ENCODE measurements around the gene LRRC46.

Gene LRRC46

DNA sequence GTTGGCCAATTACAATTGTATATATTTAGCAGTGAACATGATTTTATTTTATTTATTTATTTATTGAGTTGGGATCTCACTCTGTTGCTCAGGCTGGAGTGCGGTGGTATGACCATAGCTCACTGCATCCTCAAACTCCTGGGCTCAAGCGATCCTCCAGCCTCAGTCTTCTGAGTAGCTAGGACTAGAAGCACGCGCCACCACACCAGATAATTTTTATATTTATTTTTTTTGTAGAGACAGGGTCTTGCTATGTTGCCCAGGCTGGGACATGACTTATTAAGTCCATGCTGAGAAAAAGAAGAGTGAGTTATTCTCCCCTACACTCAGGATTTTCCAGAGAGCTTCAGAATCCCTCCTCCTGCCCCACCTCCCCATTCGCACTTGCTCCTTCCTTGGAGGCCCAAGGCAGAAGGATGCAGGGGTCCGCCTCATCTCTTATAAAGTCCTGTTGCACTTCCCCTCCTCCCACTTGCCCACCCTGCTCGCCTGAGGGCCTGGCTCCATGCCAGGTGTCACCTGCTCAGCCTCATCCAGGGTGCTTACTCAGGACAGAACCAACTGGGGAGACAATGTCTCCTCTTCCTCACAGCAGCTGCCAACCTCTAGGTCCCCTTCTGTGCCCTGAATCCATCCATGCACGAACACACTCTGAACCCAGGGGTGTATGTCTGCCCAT lies 48.4 kb downstream of the LRRC46 start:
- DNase-seq (ENCODE audit: low read depth), result no peak
- TF ChIP-seq, protein P1, sequence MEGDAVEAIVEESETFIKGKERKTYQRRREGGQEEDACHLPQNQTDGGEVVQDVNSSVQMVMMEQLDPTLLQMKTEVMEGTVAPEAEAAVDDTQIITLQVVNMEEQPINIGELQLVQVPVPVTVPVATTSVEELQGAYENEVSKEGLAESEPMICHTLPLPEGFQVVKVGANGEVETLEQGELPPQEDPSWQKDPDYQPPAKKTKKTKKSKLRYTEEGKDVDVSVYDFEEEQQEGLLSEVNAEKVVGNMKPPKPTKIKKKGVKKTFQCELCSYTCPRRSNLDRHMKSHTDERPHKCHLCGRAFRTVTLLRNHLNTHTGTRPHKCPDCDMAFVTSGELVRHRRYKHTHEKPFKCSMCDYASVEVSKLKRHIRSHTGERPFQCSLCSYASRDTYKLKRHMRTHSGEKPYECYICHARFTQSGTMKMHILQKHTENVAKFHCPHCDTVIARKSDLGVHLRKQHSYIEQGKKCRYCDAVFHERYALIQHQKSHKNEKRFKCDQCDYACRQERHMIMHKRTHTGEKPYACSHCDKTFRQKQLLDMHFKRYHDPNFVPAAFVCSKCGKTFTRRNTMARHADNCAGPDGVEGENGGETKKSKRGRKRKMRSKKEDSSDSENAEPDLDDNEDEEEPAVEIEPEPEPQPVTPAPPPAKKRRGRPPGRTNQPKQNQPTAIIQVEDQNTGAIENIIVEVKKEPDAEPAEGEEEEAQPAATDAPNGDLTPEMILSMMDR (IDR thresholded peaks at IDR 0.05; ENCODE audit: control insufficient read depth, insufficient read depth, low read depth, low read length, missing control alignments), result no peak

DNA sequence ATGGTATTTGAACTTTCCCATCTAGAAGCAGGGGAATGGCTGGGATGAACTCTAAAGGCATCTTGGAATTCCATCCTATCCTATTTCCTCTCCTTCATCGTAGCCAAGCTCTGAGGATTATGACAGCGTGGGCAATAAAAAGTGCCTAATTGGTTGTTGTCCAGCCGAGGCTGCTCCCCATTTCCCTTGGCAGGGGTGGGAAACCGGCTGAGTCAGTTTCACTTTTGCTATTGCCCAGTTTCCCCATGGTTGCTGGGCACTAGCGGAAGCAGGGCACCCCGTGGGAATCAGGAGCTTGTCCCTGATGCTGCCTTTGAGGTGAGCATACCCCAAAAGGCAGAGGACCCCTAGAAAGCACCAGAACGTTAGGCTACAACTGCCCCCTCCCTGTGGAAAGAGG lies 50.8 kb downstream of the LRRC46 start:
- peak; percentile 61 for DNase-seq (ENCODE audit: low read depth)
- TF ChIP-seq, protein P1 (IDR thresholded peaks at IDR 0.05; ENCODE audit: control insufficient read depth, insufficient read depth, low read depth, low read length, missing control alignments), result no peak
- peak overlapping the region; percentile 18 for H3K4me3 ChIP-seq (ENCODE audit: control insufficient read depth, low read depth, low read length)

More for the DNA sequence above, 48.4 kb downstream of the LRRC46 start:
- H3K4me3 ChIP-seq (ENCODE audit: control insufficient read depth, low read depth, low read length), result no peak overlapping the region

DNA sequence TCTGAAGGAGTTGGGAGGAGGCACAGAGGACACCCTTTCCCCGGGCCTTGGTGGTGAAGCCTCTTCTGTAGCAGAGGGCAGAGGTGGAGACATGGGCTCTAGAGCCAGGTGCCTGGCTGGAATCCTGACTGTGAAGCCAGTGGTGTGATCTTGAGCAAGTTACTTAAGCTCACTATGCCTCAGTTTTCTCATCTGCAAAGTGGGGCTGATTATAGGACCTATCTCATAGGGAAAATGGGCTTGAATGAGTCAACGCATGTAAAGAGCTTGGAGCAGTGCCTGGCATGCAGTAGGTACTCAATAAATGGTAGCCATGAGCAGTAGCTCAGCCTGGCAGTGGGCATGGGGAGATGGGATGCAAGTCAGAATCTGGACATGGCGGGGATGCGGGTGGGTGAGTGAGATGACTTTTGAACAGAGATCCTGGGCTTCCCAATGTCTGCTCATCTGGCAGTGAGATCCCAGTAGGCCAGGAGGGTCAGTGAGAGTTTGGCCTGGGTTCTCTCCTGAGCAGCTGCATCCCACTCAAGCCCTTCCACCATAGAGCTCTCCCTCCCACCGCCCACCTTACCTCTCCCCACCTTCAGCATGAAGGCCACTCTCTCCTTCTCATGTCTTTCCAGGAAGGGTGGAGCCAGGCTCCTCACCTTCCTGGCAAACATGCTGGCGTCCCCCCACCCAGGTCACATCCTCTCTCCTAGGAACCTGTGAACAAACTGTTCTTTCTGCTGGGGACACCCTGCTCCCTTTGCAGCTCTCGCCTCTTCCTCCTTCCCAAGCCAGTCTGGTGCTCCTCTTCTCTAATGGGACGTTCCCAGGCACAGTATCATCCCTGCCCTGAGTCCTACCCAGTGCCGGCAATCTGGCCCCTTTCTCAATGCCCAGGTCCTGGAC lies 51.5 kb downstream of the LRRC46 start:
- TF ChIP-seq, protein P1 (IDR thresholded peaks at IDR 0.05; ENCODE audit: control insufficient read depth, insufficient read depth, low read depth, low read length, missing control alignments), result no peak
- H3K4me3 ChIP-seq (ENCODE audit: control insufficient read depth, low read depth, low read length), result peak overlapping the region; percentile 18
- DNase-seq (ENCODE audit: low read depth), result no peak

DNA sequence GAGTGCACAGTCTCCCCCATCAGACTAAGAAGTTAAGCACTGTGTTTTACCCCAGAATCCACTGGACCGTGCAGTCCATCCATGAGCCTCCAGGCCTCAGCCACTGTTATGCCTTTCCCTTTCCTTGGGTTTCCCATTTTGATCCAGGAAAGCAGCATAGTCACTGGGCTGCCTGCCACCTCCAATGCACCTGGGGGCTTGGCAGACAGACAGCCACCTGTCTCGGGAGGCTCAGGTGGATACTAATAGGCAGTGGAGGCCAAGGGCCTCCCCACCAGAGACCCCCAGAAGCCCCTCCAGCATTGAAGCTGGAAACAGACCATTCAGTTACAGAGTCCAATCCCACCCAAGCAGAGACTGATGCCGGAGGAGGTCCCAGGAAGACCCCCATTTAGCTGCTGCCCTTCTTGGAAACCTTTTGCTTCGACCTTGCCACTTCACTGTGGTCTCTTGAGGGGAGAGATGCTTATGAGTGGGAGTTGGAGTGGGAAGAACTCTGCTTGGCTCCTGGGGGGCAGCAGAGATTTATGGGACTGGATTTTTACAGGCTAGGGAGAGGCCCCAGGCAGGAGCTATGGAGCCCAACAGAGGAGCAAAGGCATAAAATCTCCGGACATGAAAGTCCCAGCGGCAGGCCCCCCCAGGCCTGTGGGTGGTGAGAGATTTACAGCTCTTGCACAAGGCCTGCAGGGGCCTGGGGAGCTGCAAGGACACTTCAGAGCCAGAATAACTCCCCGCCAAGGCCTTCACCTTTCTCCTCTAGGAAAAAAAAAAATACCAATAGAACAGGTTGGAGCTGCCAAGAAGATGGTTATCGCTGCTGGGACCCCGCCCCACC lies 52.3 kb downstream of the LRRC46 start:
- no peak overlapping the region for H3K4me3 ChIP-seq (ENCODE audit: control insufficient read depth, low read depth, low read length)
- DNase-seq (ENCODE audit: low read depth), result no peak
- TF ChIP-seq, protein P1 (IDR thresholded peaks at IDR 0.05; ENCODE audit: control insufficient read depth, insufficient read depth, low read depth, low read length, missing control alignments), result no peak

DNA sequence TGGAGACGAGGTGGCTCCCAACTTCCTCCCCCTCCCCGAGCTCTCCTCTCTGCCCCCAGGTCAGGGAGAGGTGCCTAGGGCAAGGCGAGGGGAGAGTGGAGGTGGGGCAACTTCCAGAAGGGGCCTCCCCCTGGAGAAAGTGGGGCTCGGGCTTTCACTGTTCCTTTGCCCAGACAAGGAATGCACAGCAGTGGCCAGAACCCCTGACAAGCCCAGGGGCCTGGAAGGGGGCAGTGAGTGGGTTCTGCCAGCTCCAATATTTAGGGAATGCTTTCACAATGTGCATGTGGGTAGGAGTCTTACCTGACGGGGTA lies 52.9 kb downstream of the LRRC46 start:
- no peak overlapping the region for H3K4me3 ChIP-seq (ENCODE audit: control insufficient read depth, low read depth, low read length)
- TF ChIP-seq, protein P1 (IDR thresholded peaks at IDR 0.05; ENCODE audit: control insufficient read depth, insufficient read depth, low read depth, low read length, missing control alignments), result no peak
- DNase-seq (ENCODE audit: low read depth), result no peak

Data from AG09309 (cell line).